Activated CD4-positive, alpha-beta T cell treated with anti-CD3 and anti-CD28 coated beads, Interleukin-2, amount 10 ng/mL, durations not matched to agents 24 days and 14 days (primary cell): ENCODE data around the gene FMNL2. TPM values are rescaled to one million over a fixed set of nuclear protein-coding genes. Genes with fewer than 3 reads are reported as not detected.

ENCODE experiments used
- DNase-seq: peaks from one replicate; pipeline ENCODE4 v3.0.0; 2022
- H3K27ac Mint-ChIP-seq: one replicate; pipeline ENCODE4 v1.8.0; 2022; ENCODE audit warnings: mild to moderate bottlenecking, mixed read lengths
- H3K27me3 Mint-ChIP-seq: one replicate; pipeline ENCODE4 v1.8.0; 2022; ENCODE audit warnings: mixed read lengths
- H3K36me3 Mint-ChIP-seq: one replicate; pipeline ENCODE4 v1.8.0; 2022; ENCODE audit warnings: low read depth, mild to moderate bottlenecking, mixed read lengths
- H3K4me1 Mint-ChIP-seq: one replicate; pipeline ENCODE4 v1.8.0; 2021; ENCODE audit warnings: mixed read lengths
- H3K4me3 Mint-ChIP-seq: one replicate; pipeline ENCODE4 v1.8.0; 2022; ENCODE audit warnings: mild to moderate bottlenecking, moderate library complexity, mixed read lengths
- H3K9me3 Mint-ChIP-seq: one replicate; pipeline ENCODE4 v1.8.0; 2021; ENCODE audit warnings: mixed read lengths
- intact Hi-C: fragments of 100-400 bp; cut with micrococcal nuclease; formaldehyde crosslinking; loops from one replicate; pipeline ENCODE4 v1.15.1; 2023
- total RNA-seq: library from RNA; stranded (reverse); gene quantifications from 2 replicates; pipeline ENCODE4 v1.2.3, GENCODE V29; 2022

The FMNL2 gene
- total RNA-seq, 1 donor from 2014 or later: 14.9 TPM

- Mint-ChIP-seq H3K27ac (peak overlapping the region; percentile 38), H3K4me3 (no peak overlapping the region), H3K4me1 (peaks cover 18% of the 10 kb centered on the region), H3K9me3 (no peaks in the 10 kb centered on the region), H3K27me3 (peaks cover 1% of the 10 kb centered on the region), H3K36me3 (peaks cover 2% of the 10 kb centered on the region)
- intact Hi-C loops: loop anchor here (1.0 kb wide), 1 partner anchor 86 kb away; the partner anchor contains the start of gene FMNL2
- DNase-seq: peak; percentile 60
These were observed 86.8 kb downstream of the FMNL2 start for GRCh38 chr2:152421521-152422370.

DNA sequence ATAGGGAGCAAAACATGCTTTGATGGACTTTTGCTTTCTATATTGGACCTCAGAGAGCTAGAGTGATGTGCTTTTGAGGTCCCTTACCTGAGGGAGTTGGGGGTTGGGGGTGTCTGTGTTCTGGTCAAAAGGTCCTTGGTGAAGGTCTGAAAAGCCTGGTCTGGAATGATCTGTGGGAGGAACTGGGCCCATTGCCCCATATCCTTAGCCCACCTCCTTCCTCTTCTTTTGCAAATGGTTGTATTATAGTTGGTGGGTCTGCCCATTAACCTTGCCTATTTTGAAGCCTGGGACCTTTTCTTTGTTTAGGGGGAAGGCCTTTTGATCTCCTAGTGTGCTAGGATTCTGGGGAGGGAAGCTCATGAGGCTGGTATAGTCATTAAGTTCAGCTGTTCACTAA, 88.7 kb downstream of the FMNL2 start:
- no peaks in the 10 kb centered on the region for H3K9me3 Mint-ChIP-seq
- DNase-seq: no peak
- no peak overlapping the region for H3K4me3 Mint-ChIP-seq
- H3K4me1 Mint-ChIP-seq: peaks cover 14% of the 10 kb centered on the region
- intact Hi-C loops: no loop called here
- peaks cover 1% of the 10 kb centered on the region for H3K27me3 Mint-ChIP-seq
- H3K27ac Mint-ChIP-seq: no peak overlapping the region
- H3K36me3 Mint-ChIP-seq: no peaks in the 10 kb centered on the region

DNA sequence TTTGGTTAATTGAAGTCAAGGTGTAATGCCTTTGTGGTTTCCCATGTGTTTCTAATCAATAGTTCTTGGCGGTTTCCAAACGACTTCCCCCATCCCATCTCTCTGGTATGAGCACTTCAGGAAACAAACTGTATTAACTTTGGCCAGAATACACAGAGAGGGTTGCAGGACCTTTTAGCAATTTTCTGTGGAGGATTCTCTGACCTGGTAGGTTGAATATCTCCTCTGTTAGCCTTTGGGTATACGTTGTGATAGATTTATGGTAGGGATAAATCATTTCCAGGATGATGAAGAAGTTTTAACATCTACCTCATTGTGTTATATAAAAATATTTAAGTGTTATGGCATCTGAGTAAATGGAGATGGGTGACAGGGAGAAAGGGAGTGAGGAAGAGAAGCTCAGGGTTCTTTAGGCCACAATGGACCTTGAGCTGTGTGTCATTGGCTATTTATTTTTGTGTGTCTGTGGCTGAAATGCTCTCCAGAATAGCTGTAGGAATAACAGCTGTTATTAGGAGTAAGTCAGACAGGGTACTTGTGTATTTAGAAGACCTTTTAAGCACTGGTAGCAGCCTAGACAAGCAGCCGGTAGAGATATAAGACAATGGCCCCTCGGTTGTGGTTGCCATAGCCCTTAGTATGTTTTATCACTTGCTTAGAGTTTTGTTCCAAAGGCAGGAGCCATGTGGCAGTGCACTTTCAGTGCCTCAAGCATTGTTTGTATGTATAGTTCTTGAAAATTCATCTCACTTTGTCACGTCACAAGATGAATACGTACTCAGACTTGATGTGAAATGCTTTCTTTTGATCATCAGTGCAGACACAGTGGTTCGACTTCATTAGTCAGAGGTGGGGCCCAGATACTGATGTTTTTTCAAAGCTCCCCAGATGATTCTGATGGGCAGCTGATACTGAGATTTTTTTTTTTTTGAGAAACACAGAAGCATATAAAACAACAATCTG, 91.1 kb downstream of the FMNL2 start:
- Mint-ChIP-seq H3K9me3 (no peaks in the 10 kb centered on the region), H3K27ac (no peak overlapping the region), H3K4me3 (no peak overlapping the region), H3K36me3 (no peaks in the 10 kb centered on the region), H3K4me1 (peaks cover 7% of the 10 kb centered on the region), H3K27me3 (peaks cover 1% of the 10 kb centered on the region)
- intact Hi-C loops: no loop called here
- no peak for DNase-seq

DNA sequence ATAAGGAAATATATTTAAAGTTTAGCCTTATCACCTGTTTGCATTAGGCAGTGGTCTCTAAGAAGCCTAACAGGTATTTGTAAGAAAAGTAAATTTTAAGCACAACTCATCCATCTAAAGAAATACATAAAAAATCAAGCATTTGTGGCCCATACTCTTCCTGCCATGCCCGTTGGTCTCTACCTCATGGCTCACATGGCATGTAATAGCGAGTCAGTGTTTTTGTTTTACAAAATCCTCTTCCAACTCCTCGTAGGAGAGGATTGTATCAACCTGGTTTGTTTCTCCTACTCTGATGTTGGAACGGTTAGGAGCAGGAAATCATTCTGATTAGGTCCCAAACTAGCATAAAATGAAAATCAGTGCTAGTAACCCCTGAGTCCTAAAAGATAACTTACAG, 91.8 kb downstream of the FMNL2 start:
- DNase-seq: no peak
- no peaks in the 10 kb centered on the region for H3K36me3 Mint-ChIP-seq
- H3K27ac Mint-ChIP-seq: no peak overlapping the region
- no peaks in the 10 kb centered on the region for H3K9me3 Mint-ChIP-seq
- H3K4me1 Mint-ChIP-seq: peaks cover under 1% of the 10 kb centered on the region
- intact Hi-C loops: no loop called here
- peaks cover 1% of the 10 kb centered on the region for H3K27me3 Mint-ChIP-seq
- no peak overlapping the region for H3K4me3 Mint-ChIP-seq

GRCh38 chr2:152427902-152428301, 92.9 kb downstream of the FMNL2 start:
- no peak overlapping the region for H3K4me3 Mint-ChIP-seq

GRCh38 chr2:152428800-152429582, 94.0 kb downstream of the FMNL2 start:
- Mint-ChIP-seq H3K4me1 (no peaks in the 10 kb centered on the region), H3K27me3 (peaks cover 1% of the 10 kb centered on the region), H3K36me3 (no peaks in the 10 kb centered on the region), H3K27ac (no peak overlapping the region), H3K4me3 (no peak overlapping the region), H3K9me3 (no peaks in the 10 kb centered on the region)
- DNase-seq: no peak
- intact Hi-C loops: no loop called here

More at GRCh38 chr2:152427902-152428301, 92.9 kb downstream of the FMNL2 start:
- Mint-ChIP-seq H3K27ac (no peak overlapping the region), H3K27me3 (peaks cover 1% of the 10 kb centered on the region), H3K4me1 (no peaks in the 10 kb centered on the region), H3K36me3 (no peaks in the 10 kb centered on the region), H3K9me3 (no peaks in the 10 kb centered on the region)
- intact Hi-C loops: no loop called here
- no peak for DNase-seq

DNA sequence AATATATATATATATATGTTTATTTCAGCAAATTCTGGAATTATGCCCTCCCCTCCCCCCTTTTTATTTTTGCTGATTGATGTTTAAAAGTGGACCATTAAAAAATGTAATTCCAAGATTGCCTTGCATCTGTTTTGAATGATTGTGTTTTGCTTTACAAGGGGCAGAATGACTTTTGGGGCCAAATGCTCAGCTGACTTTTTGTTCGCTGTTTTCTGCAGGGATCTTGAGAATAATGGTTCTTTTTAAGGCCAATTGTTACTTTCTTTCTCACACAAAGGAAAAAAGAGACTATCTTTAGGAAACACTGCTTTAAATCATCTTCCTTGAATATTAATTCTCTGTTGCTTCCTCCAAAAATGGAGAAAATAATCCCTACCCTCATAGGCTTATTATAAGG, 95.9 kb downstream of the FMNL2 start:
- H3K27ac Mint-ChIP-seq: no peak overlapping the region

DNA sequence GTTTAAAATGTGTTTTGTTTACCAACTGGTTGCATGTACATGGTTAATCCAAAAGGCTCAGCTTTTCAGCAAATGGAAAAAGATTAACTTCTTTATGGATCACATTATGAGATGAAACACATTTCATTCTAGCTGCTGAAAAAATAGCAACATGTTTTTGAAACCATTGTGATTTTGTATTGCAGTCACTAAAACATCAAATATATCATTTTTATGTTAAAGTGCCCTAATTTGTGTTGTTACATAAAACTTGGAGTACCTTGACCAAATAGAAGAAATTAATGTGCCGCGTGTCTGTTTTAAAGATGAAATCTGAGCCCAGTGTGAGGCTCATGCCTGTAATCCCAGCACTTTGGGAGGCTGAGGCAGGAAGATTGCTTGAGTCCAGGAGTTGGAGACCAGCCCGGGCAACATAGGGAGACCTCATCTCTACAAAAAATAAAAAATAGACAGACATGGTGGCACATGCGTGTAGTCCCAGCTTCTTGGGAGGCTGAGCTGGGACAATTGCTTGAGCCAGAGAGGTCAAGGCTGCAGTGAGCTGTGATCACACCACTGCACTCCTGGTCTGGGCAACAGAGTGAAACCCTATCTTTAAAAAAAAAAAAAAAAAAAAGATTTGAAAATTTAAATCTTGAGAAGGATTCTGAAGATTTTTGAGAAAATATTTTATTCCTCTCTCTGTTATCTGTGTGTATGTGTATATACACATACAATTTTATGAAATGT, 96.6 kb downstream of the FMNL2 start:
- DNase-seq: no peak
- H3K9me3 Mint-ChIP-seq: no peaks in the 10 kb centered on the region
- no peaks in the 10 kb centered on the region for H3K4me1 Mint-ChIP-seq
- H3K36me3 Mint-ChIP-seq: no peaks in the 10 kb centered on the region
- H3K27ac Mint-ChIP-seq: no peak overlapping the region
- no peak overlapping the region for H3K4me3 Mint-ChIP-seq
- H3K27me3 Mint-ChIP-seq: no peaks in the 10 kb centered on the region
- intact Hi-C loops: no loop called here

More for the DNA sequence above, 95.9 kb downstream of the FMNL2 start:
- no peak for DNase-seq
- Mint-ChIP-seq H3K36me3 (no peaks in the 10 kb centered on the region), H3K4me1 (no peaks in the 10 kb centered on the region), H3K4me3 (no peak overlapping the region), H3K27me3 (no peaks in the 10 kb centered on the region), H3K9me3 (no peaks in the 10 kb centered on the region)
- intact Hi-C loops: no loop called here

DNA sequence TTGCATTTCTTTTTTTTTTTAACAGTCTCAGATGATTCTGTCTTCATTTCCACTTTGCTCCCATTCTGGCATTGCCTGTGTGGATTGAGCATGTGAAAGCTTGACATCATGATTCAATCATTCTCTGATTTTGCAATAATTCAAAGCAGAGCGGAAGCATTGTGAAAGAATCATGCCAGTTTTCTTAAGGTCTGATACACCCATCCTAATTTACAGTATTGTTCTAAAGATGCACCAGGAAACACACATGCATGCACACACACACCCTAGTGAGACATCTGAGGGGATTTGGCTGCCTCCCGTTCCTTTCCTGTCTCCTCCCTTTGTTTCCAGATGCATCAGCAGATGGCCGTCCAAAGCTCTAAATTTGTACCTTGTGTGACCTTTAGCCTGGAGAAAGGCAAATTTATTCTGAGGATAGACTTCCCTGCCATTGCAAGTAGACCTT, 97.3 kb downstream of the FMNL2 start:
- intact Hi-C loops: no loop called here
- Mint-ChIP-seq H3K9me3 (no peaks in the 10 kb centered on the region), H3K27ac (no peak overlapping the region), H3K27me3 (no peaks in the 10 kb centered on the region), H3K4me3 (no peak overlapping the region), H3K36me3 (no peaks in the 10 kb centered on the region), H3K4me1 (no peaks in the 10 kb centered on the region)
- DNase-seq: no peak

GRCh38 chr2:152432765-152433164, 97.8 kb downstream of the FMNL2 start:
- no peaks in the 10 kb centered on the region for H3K4me1 Mint-ChIP-seq
- no peaks in the 10 kb centered on the region for H3K9me3 Mint-ChIP-seq

GRCh38 chr2:152433289-152433688, 98.3 kb downstream of the FMNL2 start:
- DNase-seq: no peak
- Mint-ChIP-seq H3K4me3 (no peak overlapping the region), H3K27ac (no peak overlapping the region), H3K9me3 (no peaks in the 10 kb centered on the region), H3K36me3 (no peaks in the 10 kb centered on the region), H3K27me3 (no peaks in the 10 kb centered on the region), H3K4me1 (no peaks in the 10 kb centered on the region)
- intact Hi-C loops: no loop called here

More at GRCh38 chr2:152432765-152433164, 97.8 kb downstream of the FMNL2 start:
- Mint-ChIP-seq H3K27ac (no peak overlapping the region), H3K4me3 (no peak overlapping the region), H3K27me3 (no peaks in the 10 kb centered on the region), H3K36me3 (no peaks in the 10 kb centered on the region)
- no peak for DNase-seq
- intact Hi-C loops: no loop called here

DNA sequence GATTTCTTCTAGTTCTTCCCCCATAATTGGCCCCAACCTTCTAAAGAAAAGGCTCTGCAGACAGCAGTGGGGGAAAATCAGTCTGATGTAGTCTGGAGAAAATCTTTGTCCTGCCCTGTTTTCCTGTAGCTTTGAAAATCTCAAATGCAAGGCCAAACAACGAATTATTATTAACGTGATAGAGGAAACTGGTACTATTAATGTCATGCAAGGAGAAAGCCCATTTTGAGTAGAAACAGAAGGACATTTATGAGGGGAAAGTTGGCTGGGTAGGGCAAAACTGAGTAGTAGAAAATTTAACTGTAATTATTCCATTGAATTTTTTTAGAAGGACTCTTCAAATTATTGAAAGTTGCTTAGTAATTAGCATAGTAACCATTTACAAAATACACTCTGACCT, 98.8 kb downstream of the FMNL2 start:
- Mint-ChIP-seq H3K27me3 (no peaks in the 10 kb centered on the region), H3K4me3 (no peak overlapping the region), H3K9me3 (no peaks in the 10 kb centered on the region), H3K27ac (no peak overlapping the region), H3K4me1 (no peaks in the 10 kb centered on the region), H3K36me3 (no peaks in the 10 kb centered on the region)
- no peak for DNase-seq
- intact Hi-C loops: no loop called here
